ENCODE results near the gene PLA2G2F. TPM values are rescaled to one million over a fixed set of nuclear protein-coding genes. Genes with fewer than 3 reads are reported as not detected.

Gene PLA2G2F
- total and polyA plus RNA-seq, 10 of the 15 experiments (the other 5 are each of a cell fraction or from before 2014, with no cell fraction given): 0.03 TPM; not detected in 9

GRCh38 chr1:20184997-20185833, 46.1 kb downstream of the PLA2G2F start:
- Histone ChIP-seq H3K4me2 (ENCODE audit: control insufficient read depth, insufficient read depth) (peak overlapping the region; percentile 42; the same call in 1 of the 2 replicates), H3K27me3 (replicated peaks in 1 of 2; ENCODE audit: control insufficient read depth in 2 of 2, insufficient read depth in 2 of 2, low read length in 1 of 2) (peaks cover 4 to 11% of the 10 kb centered on the region in 2 experiments), H2AFZ (ENCODE audit: control insufficient read depth, low read depth, low read length) (peak overlapping the region; percentile 26; the same call in 1 of the 2 replicates), H3K4me3 (no peak overlapping the region), H3K9me3 (replicated peaks; ENCODE audit: control insufficient read depth, insufficient read depth, low read length) (no peaks in the 10 kb centered on the region), H3K36me3 (ENCODE audit: control insufficient read depth in 2 of 2, insufficient read depth in 2 of 2, low read length in 1 of 2) (no peaks in the 10 kb centered on the region), H3K9ac (ENCODE audit: control insufficient read depth, insufficient read depth, low read length) (no peak overlapping the region), H3K79me2 (ENCODE audit: control insufficient read depth, insufficient read depth, low read length) (no peaks in the 10 kb centered on the region), H4K20me1 (ENCODE audit: control insufficient read depth, insufficient read depth) (no peaks in the 10 kb centered on the region), H3K4me1 (ENCODE audit: control insufficient read depth, insufficient read depth, low read length) (peaks cover 12% of the 10 kb centered on the region), H3K27ac (ENCODE audit: control insufficient read depth, insufficient read depth) (no peak overlapping the region)
- intact Hi-C loops (cut with micrococcal nuclease; ENCODE audit: unreplicated experiment) (no loop called here), in situ Hi-C loops (cut with MboI) (no loop called here)
- DNase-seq (ENCODE audit: low read depth, low spot score): no peak
- peak; percentile 31; the same call in 2 of the 3 replicates for ATAC-seq
- no TSS peak for BruUV-seq (replicated peaks)
- ChIA-PET POLR2A (no interaction called here), RAD21 (ENCODE audit: unreplicated experiment) (no interaction called here), CTCF (no interaction called here), SMC1A (ENCODE audit: uncharacterized antibody, unreplicated experiment) (no interaction called here)
- no peak for TF ChIP-seq MYC (IDR thresholded peaks at IDR 0.05; ENCODE audit: insufficient read depth, insufficient read length, insufficient replicate concordance, low read length, severe bottlenecking)
- peak; percentile 74 to 85; a peak in 3 of 4 replicates for TF ChIP-seq SRF (IDR thresholded peaks at IDR 0.05; ENCODE audit: low read depth in 2 of 2, low read length in 2 of 2)
- TF ChIP-seq SPI1 (IDR thresholded peaks at IDR 0.05; ENCODE audit: borderline replicate concordance, insufficient read depth, low read depth, low read length): peak; percentile 13; the same call in 1 of the 2 replicates
- TF ChIP-seq RUNX3 (IDR thresholded peaks at IDR 0.05; ENCODE audit: low read length): 0 out of 2 replicates have a peak, but pooled peaks have one; percentile 14
- no peak for TF ChIP-seq ZBED1 (IDR thresholded peaks at IDR 0.05; ENCODE audit: borderline replicate concordance)
- FAIRE-seq: no peak
- WGBS (ENCODE audit: insufficient coverage, insufficient replicate concordance, low lambda C conversion rate, missing lambda C conversion rate): 44% methylated on average over 17 of the region's 17 CpGs

All from GM12878 (cell line).